HG03575 (cell line): ENCODE measurements around the gene ATP10A.
"Not testable (repeated sequence)": the region's sequence is repeated elsewhere in the genome, so short reads cannot be mapped to it uniquely, and the experiment has no call there.

Source experiments
- ATAC-seq: cut with Tn5 transposase; IDR thresholded peaks from one replicate; pipeline ENCODE4 v1.9.1; 2021; ENCODE audit not compliant: unreplicated experiment, insufficient number of reproducible peaks, low FRiP score; ENCODE audit errors: extremely low read depth

Gene ATP10A

GRCh38 chr15:25767356-25768151, 95.6 kb downstream of the ATP10A start:
- ATAC-seq: no peak

DNA sequence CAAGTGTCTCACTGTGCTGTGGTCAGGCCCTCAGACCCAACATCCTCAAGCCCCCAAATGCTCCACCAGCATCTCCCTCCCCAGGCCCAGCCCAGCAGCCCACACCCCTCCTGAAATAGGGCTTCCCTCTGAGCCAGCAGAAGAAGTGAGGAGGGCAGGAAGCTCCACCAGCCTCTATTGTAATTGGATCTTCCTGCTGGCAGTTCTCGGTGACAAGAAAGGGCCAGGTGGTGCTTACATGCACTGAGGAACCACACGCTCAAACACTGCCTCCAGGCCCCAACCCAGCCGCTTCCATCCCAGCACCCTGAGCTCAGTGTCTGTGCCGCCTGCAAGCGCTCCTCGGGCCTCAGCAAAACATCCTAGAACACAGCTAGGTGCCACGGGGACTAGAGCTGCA, 96.7 kb downstream of the ATP10A start:
- ATAC-seq: no peak

- no peak for ATAC-seq
Measured at GRCh38 chr15:25764980-25765735, 98.0 kb downstream of the ATP10A start.

- ATAC-seq: no peak
Measured at GRCh38 chr15:25763954-25764353, 99.2 kb downstream of the ATP10A start.

GRCh38 chr15:25763331-25763751, 99.8 kb downstream of the ATP10A start:
- no peak for ATAC-seq

DNA sequence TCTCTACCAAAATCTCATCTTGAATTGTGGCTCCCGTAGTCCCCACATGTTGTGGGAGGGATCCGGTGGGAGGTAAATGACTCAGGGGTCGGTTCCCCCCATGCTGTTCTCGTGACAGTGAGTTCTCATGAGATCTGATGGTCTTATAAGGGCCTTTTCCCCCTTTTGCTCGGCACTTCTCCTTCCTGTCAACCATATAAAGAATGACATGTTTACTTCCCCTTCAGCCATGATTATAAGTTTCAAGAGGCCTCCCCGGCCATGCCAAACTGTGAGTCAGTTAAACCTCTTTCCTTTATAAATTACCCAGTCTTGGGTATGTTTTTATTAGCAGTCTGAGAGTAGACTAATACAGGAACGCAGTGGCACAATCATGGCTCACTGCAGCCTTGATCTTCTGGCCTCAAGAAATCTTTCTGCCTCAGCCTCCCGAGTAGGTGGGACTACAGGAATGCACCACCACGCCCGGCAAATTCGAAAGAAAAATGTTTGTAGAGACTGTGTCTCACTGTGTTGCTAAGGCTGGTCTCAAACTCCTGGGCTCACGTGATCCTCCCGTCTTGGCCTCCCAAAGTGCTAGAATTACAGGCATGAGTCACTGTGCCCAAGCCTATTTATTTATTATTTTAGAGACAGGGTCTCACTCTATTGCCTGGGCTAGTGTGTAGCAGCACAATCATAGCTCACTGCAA, 101.0 kb downstream of the ATP10A start:
- ATAC-seq: no peak

DNA sequence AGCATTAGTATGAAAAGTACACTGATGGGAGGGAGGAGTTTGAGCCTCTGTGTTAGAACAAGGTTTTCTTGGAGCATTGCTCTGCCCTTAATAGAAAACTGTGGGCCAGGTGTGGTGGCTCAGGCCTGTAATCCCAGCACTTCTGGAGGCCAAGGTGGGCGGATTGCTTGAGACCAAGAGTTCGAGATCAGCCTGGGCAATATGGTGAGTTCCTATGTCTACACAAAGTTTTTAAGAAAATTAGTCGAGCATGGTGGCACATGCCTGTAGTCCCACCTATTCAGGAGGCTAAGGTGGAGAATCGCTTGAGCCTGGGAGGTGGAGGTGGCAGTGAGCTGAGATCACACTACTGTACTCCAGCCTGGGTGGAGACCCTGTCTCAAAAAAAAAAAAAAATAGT, 103.7 kb downstream of the ATP10A start:
- ATAC-seq: no peak

DNA sequence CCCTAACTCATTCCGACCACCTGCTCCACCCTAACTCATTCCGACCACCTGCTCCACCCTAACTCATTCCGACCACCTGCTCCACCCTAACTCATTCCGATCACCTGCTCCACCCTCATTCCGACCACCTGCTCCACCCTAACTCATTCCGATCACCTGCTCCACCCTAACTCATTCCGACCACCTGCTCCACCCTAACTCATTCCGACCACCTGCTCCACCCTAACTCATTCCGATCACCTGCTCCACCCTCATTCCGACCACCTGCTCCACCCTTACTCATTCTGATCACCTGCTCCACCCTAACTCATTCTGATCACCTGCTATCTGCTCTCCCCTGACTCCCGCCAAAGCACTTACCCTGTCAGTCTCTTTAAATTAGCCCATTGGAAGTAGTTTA, 104.5 kb downstream of the ATP10A start:
- not testable (repeated sequence) for ATAC-seq

DNA sequence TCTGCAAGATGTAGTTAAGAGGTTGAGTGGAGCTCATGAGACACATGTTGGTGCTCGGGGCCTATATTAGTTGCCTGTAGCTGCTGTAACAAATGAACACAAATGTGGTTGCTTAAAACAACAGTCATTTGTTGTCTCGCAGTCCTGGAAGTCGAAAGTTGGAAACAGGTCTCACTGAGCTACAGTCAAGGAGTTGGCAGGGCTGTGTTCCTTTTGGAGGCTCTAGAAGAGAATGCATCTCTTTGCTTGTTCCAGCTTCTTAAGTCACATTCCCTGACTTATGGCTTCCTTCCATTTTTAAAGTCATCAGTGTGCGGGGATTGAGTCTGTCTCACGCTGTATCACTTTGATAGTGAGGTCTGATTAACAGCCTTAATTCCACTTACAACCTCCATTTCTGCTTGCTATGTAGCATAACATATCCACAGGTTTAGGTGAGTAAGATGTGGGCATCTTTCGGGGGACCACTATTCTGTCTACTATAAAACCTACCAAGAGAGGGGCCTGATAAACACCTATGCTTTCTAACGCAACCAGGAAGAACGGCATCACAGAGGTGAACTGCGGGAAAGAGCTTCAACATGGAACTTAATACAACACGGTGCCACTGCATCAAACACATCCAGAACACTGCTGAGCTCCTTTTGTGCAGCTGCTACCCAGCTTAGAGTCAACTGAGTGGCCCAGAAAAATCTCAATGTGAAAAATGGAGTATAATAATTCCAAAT, 119.4 kb downstream of the ATP10A start:
- no peak for ATAC-seq

GRCh38 chr15:25742776-25743547, 120.2 kb downstream of the ATP10A start:
- no peak for ATAC-seq

- ATAC-seq: no peak
Measured at GRCh38 chr15:25742041-25742730, 120.9 kb downstream of the ATP10A start.

- ATAC-seq: no peak
Measured at GRCh38 chr15:25741256-25741580, 121.9 kb downstream of the ATP10A start.

- no peak for ATAC-seq
Measured at GRCh38 chr15:25740383-25741255, 122.5 kb downstream of the ATP10A start.

DNA sequence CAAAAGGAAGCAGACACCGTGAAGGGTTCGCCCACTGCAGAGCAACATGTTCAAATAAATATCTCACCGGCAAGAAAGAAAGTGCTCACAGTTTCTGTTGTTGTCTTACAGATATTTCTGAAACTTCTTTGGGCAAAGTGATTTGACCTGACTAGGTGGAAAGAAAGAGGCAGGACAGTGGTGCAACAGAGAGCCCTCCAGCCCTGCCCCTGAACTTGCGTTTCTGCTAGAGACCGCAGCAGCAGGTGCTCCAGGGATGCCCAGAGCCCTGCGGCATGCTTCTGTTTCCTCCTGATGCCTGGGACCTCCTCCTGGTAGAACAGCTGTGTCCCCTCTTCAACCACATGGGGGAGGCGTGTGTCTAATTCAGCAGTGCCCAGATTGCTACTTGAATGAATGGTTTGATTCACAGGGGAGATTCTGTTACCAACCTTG, 123.4 kb downstream of the ATP10A start:
- no peak for ATAC-seq

- no peak for ATAC-seq
Measured at GRCh38 chr15:25738171-25738965, 124.8 kb downstream of the ATP10A start.

GRCh38 chr15:25737218-25737643, 125.9 kb downstream of the ATP10A start:
- no peak for ATAC-seq
